ENCODE data around the gene VRK3. TPM values are rescaled to one million over a fixed set of nuclear protein-coding genes. Genes with fewer than 3 reads are reported as not detected.
A peak's percentile ranks its signal among the peaks of the same experiment; 100 is the strongest.

The VRK3 gene
- total RNA-seq, 6 experiments from 2014 or later: 30.2 to 33.9 (median 32.7) TPM

DNA sequence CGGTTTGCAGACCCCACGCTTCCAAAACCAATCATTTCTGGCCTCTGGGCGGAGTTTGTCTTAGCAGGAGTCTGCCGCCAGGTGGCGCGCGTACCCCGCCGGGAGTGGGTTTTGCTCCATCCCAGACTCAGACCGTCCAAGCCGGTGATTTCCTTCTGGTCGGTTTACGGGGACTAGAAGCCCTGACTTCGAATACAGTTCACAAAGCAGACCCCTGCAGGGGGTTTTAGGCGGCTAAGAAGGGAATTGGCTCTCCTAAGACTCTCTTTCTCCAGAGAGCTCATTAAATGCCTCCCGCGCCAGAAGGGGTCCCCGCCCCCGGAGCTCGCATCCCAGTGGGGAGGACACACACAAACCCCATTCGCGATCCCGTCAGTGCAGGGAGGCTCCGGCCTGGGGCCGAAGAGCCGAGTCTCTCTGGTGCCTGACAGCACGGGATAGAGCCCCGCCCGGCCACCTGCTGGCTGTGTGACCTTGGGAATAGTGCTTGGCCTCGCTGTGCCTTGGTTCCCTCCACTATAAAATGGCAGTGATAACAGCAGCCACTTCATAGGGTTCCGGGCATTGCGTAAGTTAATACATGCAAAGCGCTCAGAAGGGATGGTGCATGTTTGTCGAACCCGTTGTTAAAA lies 87.3 kb downstream of the VRK3 start:
- peaks cover 8% of the 10 kb centered on the region for H3K36me3 Mint-ChIP-seq (ENCODE audit: low read depth)
- DNase-seq: peak; percentile 45
- H3K27me3 Mint-ChIP-seq (ENCODE audit: insufficient read depth): peaks cover 7% of the 10 kb centered on the region
- H3K4me1 Mint-ChIP-seq (ENCODE audit: low read depth): no peaks in the 10 kb centered on the region
- H3K9me3 Mint-ChIP-seq: no peaks in the 10 kb centered on the region
- no peak overlapping the region for H3K27ac Mint-ChIP-seq
- TF ChIP-seq, protein P1, sequence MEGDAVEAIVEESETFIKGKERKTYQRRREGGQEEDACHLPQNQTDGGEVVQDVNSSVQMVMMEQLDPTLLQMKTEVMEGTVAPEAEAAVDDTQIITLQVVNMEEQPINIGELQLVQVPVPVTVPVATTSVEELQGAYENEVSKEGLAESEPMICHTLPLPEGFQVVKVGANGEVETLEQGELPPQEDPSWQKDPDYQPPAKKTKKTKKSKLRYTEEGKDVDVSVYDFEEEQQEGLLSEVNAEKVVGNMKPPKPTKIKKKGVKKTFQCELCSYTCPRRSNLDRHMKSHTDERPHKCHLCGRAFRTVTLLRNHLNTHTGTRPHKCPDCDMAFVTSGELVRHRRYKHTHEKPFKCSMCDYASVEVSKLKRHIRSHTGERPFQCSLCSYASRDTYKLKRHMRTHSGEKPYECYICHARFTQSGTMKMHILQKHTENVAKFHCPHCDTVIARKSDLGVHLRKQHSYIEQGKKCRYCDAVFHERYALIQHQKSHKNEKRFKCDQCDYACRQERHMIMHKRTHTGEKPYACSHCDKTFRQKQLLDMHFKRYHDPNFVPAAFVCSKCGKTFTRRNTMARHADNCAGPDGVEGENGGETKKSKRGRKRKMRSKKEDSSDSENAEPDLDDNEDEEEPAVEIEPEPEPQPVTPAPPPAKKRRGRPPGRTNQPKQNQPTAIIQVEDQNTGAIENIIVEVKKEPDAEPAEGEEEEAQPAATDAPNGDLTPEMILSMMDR (IDR thresholded peaks at IDR 0.05): peak; percentile 99
- peak overlapping the region; percentile 70 for H3K4me3 Mint-ChIP-seq

DNA sequence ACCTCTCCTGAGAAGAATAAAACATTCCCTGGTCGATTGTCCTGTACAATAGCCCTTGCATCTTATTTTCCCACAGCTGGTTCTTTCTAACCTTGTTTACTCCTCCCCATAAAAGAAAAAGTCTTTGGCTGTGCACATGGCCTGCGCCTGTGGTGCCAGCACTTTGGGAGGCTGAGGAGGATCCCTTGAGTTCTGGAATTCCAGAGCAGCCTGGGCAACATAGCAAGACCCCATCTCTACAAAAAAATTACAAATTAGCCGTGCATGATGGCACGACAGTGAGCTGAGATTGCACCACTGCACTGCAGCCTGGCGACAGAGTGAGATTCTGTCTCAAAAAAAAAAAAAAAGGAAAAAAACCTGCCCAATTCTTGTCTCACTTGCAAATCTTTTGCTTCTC lies 88.6 kb downstream of the VRK3 start:
- Mint-ChIP-seq H3K9me3 (no peaks in the 10 kb centered on the region), H3K4me1 (ENCODE audit: low read depth) (no peaks in the 10 kb centered on the region), H3K36me3 (ENCODE audit: low read depth) (peaks cover 15% of the 10 kb centered on the region), H3K27ac (no peak overlapping the region), H3K4me3 (no peak overlapping the region), H3K27me3 (ENCODE audit: insufficient read depth) (peaks cover 2% of the 10 kb centered on the region)
- TF ChIP-seq, protein P1 (IDR thresholded peaks at IDR 0.05): no peak
- no peak for DNase-seq

- peaks cover 35% of the 10 kb centered on the region for H3K36me3 Mint-ChIP-seq (ENCODE audit: low read depth)
- H3K9me3 Mint-ChIP-seq: peaks cover 4% of the 10 kb centered on the region; the same call in 1 of the 2 replicates
- no peak overlapping the region for H3K4me3 Mint-ChIP-seq
- H3K27ac Mint-ChIP-seq: no peak overlapping the region
- peaks cover 8% of the 10 kb centered on the region for H3K4me1 Mint-ChIP-seq (ENCODE audit: low read depth)
- H3K27me3 Mint-ChIP-seq (ENCODE audit: insufficient read depth): peaks cover 9% of the 10 kb centered on the region
- TF ChIP-seq, protein P1 (IDR thresholded peaks at IDR 0.05): no peak
- no peak for DNase-seq
Observed at GRCh38 chr19:49933643-49934042, 91.5 kb downstream of the VRK3 start.

- Mint-ChIP-seq H3K36me3 (ENCODE audit: low read depth) (peaks cover 41% of the 10 kb centered on the region), H3K27ac (no peak overlapping the region), H3K27me3 (ENCODE audit: insufficient read depth) (peaks cover 11% of the 10 kb centered on the region), H3K4me3 (no peak overlapping the region), H3K4me1 (ENCODE audit: low read depth) (peaks cover 12% of the 10 kb centered on the region), H3K9me3 (peaks cover 6% of the 10 kb centered on the region; the same call in 1 of the 2 replicates)
- no peak for DNase-seq
- TF ChIP-seq, protein P1 (IDR thresholded peaks at IDR 0.05): no peak
Observed at GRCh38 chr19:49932731-49933131, 92.4 kb downstream of the VRK3 start.

- Mint-ChIP-seq H3K27ac (no peak overlapping the region), H3K9me3 (peaks cover 8% of the 10 kb centered on the region; the same call in 1 of the 2 replicates), H3K36me3 (ENCODE audit: low read depth) (peaks cover 48% of the 10 kb centered on the region), H3K4me3 (no peak overlapping the region), H3K4me1 (ENCODE audit: low read depth) (peaks cover 18% of the 10 kb centered on the region), H3K27me3 (ENCODE audit: insufficient read depth) (peaks cover 13% of the 10 kb centered on the region)
- no peak for DNase-seq
- TF ChIP-seq, protein P1 (IDR thresholded peaks at IDR 0.05): no peak
Observed at GRCh38 chr19:49932041-49932451, 93.1 kb downstream of the VRK3 start.
